Loucy (cell line): ENCODE data around the gene NOL4L.

Experiments used
- H2AFZ ChIP-seq: fragments of 200-600 bp; sonication (generic); 2 replicates; pipeline ENCODE4 v1.6.0; 2016; ENCODE audit warnings: antibody characterized with exemption, mild to moderate bottlenecking, low read length, moderate library complexity
- H3F3A ChIP-seq: fragments of 200-600 bp; 2 replicates; pipeline ENCODE4 v1.6.0; 2016; ENCODE audit warnings: antibody characterized with exemption, low read depth, mild to moderate bottlenecking
- H3K27me3 ChIP-seq: fragments of 200-600 bp; sonication (generic); 2 replicates; pipeline ENCODE4 v1.6.1; 2014; ENCODE audit warnings: low read length, mild to moderate bottlenecking; ENCODE audit not compliant: insufficient read depth, poor library complexity, severe bottlenecking
- H3K36me3 ChIP-seq: fragments of 200-600 bp; sonication (generic); 2 replicates; pipeline ENCODE4 v1.6.1; 2016; ENCODE audit warnings: low read length; ENCODE audit not compliant: insufficient read depth
- H3K4me1 ChIP-seq: fragments of 200-600 bp; sonication (generic); 2 replicates; pipeline ENCODE4 v1.5.1; 2014; ENCODE audit warnings: low read length, mild to moderate bottlenecking; ENCODE audit not compliant: insufficient read depth, poor library complexity, severe bottlenecking
- H3K4me2 ChIP-seq: fragments of 200-600 bp; sonication (generic); 2 replicates; pipeline ENCODE4 v1.6.0; 2014; ENCODE audit warnings: antibody characterized with exemption, low read length, low read depth, mild to moderate bottlenecking; ENCODE audit not compliant: poor library complexity, severe bottlenecking
- H3K4me3 ChIP-seq: fragments of 200-600 bp; sonication (generic); 2 replicates; pipeline ENCODE4 v1.5.1; 2014; ENCODE audit warnings: low read length, mild to moderate bottlenecking, mixed read lengths; ENCODE audit not compliant: poor library complexity, severe bottlenecking
- H3K79me2 ChIP-seq: fragments of 200-600 bp; sonication (generic); 2 replicates; pipeline ENCODE4 v1.6.1; 2014; ENCODE audit warnings: low read length; ENCODE audit not compliant: insufficient read depth
- H3K9ac ChIP-seq: fragments of 200-600 bp; sonication (generic); 2 replicates; pipeline ENCODE4 v1.6.0; 2014; ENCODE audit warnings: mild to moderate bottlenecking, low read depth, low read length, moderate library complexity; ENCODE audit not compliant: poor library complexity, severe bottlenecking
- H3K9me2 ChIP-seq: fragments of 200-600 bp; sonication (generic); replicated peaks from 2 replicates; pipeline ENCODE4 v1.6.1; 2016; ENCODE audit warnings: low read depth, low read length, mixed read lengths
- H3K9me3 ChIP-seq: fragments of 200-600 bp; sonication (generic); 2 replicates; pipeline ENCODE4 v1.6.1; 2014; ENCODE audit warnings: mild to moderate bottlenecking, antibody characterized with exemption, low read length, low read depth; ENCODE audit not compliant: insufficient read depth
- H4K20me1 ChIP-seq: fragments of 200-600 bp; sonication (generic); 2 replicates; pipeline ENCODE4 v1.6.0; 2014; ENCODE audit warnings: antibody characterized with exemption, low read length, mild to moderate bottlenecking; ENCODE audit not compliant: insufficient read depth, poor library complexity, severe bottlenecking
- CTCF ChIP-seq: fragments of 200-600 bp; sonication (generic); conservative IDR thresholded peaks from 2 replicates; pipeline ENCODE4 v1.5.1; 2014; ENCODE audit warnings: mild to moderate bottlenecking, antibody characterized with exemption, low read length
- EZH2phosphoT487 ChIP-seq: fragments of 200-600 bp; IDR thresholded peaks from 2 replicates; pipeline ENCODE4 v1.6.1; 2018; ENCODE audit warnings: antibody characterized with exemption, mild to moderate bottlenecking, moderate library complexity, borderline replicate concordance

The NOL4L gene

GRCh38 chr20:32479012-32479411 is 106.1 kb downstream of the NOL4L start:
- Histone ChIP-seq H3F3A (no peaks in the 10 kb centered on the region), H3K9ac (peak overlapping the region; percentile 34)

GRCh38 chr20:32478576-32478975 is 106.6 kb downstream of the NOL4L start:
- Histone ChIP-seq H3K9me2 (no peaks in the 10 kb centered on the region), H3K4me1 (peaks cover 56% of the 10 kb centered on the region), H4K20me1 (peaks cover 92% of the 10 kb centered on the region), H3K4me3 (peak overlapping the region; percentile 91), H3K27me3 (no peaks in the 10 kb centered on the region), H3K36me3 (peaks cover 20% of the 10 kb centered on the region; the same call in 1 of the 2 replicates), H3K9me3 (no peaks in the 10 kb centered on the region), H2AFZ (no peak overlapping the region), H3F3A (no peaks in the 10 kb centered on the region), H3K79me2 (peaks cover 97% of the 10 kb centered on the region), H3K4me2 (peak overlapping the region; percentile 93), H3K9ac (peak overlapping the region; percentile 34)
- TF ChIP-seq CTCF (no peak), EZH2phosphoT487 (no peak)

More at GRCh38 chr20:32479012-32479411, 106.1 kb downstream of the NOL4L start:
- Histone ChIP-seq H3K27me3 (no peaks in the 10 kb centered on the region), H4K20me1 (peaks cover 87% of the 10 kb centered on the region), H3K36me3 (peaks cover 16% of the 10 kb centered on the region; the same call in 1 of the 2 replicates), H3K4me1 (peaks cover 56% of the 10 kb centered on the region), H3K9me2 (no peaks in the 10 kb centered on the region), H3K4me3 (peak overlapping the region; percentile 91), H2AFZ (no peak overlapping the region), H3K4me2 (peak overlapping the region; percentile 93), H3K79me2 (peaks cover 96% of the 10 kb centered on the region), H3K9me3 (no peaks in the 10 kb centered on the region)
- no peak for TF ChIP-seq CTCF
- TF ChIP-seq EZH2phosphoT487: no peak

GRCh38 chr20:32477594-32478512 is 107.3 kb downstream of the NOL4L start:
- Histone ChIP-seq H3K4me2 (peak overlapping the region; percentile 93), H3K9me3 (no peaks in the 10 kb centered on the region), H3K79me2 (peaks cover 100% of the 10 kb centered on the region), H3K9ac (peak overlapping the region; percentile 9), H3K36me3 (peaks cover 28% of the 10 kb centered on the region; the same call in 1 of the 2 replicates), H3K9me2 (no peaks in the 10 kb centered on the region), H3F3A (no peaks in the 10 kb centered on the region), H2AFZ (no peak overlapping the region), H3K4me1 (peaks cover 56% of the 10 kb centered on the region), H3K4me3 (no peak overlapping the region), H3K27me3 (no peaks in the 10 kb centered on the region), H4K20me1 (peaks cover 99% of the 10 kb centered on the region)
- TF ChIP-seq CTCF (no peak), EZH2phosphoT487 (no peak)
